BLaER1 (cell line): ENCODE data around the gene HNF1A.
A peak's percentile ranks its signal among the peaks of the same experiment; 100 is the strongest.

Experiments used
- H3K27ac ChIP-seq: shearing (Covaris generic); formaldehyde crosslinking; 2 replicates; pipeline ENCODE4 v1.8.1; 2022
- H3K27me3 ChIP-seq: shearing (Covaris generic); formaldehyde crosslinking; 2 replicates; pipeline ENCODE4 v1.8.1; 2022
- H3K36me3 ChIP-seq: shearing (Covaris generic); formaldehyde crosslinking; 2 replicates; pipeline ENCODE4 v1.8.1; 2022
- H3K4me1 ChIP-seq: shearing (Covaris generic); formaldehyde crosslinking; 2 replicates; pipeline ENCODE4 v1.8.1; 2022
- H3K4me2 ChIP-seq: shearing (Covaris generic); formaldehyde crosslinking; 2 replicates; pipeline ENCODE4 v1.8.1; 2022
- H3K4me3 ChIP-seq: shearing (Covaris generic); formaldehyde crosslinking; 2 replicates; pipeline ENCODE4 v1.8.1; 2022
- H3K9ac ChIP-seq: shearing (Covaris generic); formaldehyde crosslinking; 2 replicates; pipeline ENCODE4 v1.8.1; 2022
- H3K9me3 ChIP-seq: shearing (Covaris generic); formaldehyde crosslinking; 2 replicates; pipeline ENCODE4 v1.8.1; 2022
- H4K20me1 ChIP-seq: shearing (Covaris generic); formaldehyde crosslinking; 2 replicates; pipeline ENCODE4 v1.8.1; 2022
- Cebpa-rat ChIP-seq: shearing (Covaris generic); IDR thresholded peaks from 2 replicates; pipeline ENCODE4 v1.8.1; 2022

The HNF1A gene

DNA sequence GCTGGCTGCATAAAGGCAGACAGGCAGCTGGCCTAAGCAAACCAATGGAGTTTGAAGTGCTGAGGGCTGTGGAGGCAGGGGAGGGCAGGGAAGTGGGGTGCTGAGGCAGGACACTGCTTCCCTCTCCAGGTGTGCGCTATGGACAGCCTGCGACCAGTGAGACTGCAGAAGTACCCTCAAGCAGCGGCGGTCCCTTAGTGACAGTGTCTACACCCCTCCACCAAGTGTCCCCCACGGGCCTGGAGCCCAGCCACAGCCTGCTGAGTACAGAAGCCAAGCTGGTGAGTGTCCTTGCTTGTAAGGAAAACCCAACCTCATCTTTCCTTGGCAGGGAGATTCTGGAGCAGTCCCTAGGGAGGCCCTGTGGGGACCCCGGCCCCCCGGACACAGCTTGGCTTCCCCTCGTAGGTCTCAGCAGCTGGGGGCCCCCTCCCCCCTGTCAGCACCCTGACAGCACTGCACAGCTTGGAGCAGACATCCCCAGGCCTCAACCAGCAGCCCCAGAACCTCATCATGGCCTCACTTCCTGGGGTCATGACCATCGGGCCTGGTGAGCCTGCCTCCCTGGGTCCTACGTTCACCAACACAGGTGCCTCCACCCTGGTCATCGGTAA is 17.9 kb downstream of the HNF1A start:
- Histone ChIP-seq H3K4me1 (peaks cover 28% of the 10 kb centered on the region), H3K27ac (no peak overlapping the region), H4K20me1 (no peaks in the 10 kb centered on the region), H3K4me3 (no peak overlapping the region), H3K4me2 (no peak overlapping the region), H3K9me3 (no peaks in the 10 kb centered on the region), H3K36me3 (peaks cover 6% of the 10 kb centered on the region; the same call in 1 of the 2 replicates), H3K27me3 (no peaks in the 10 kb centered on the region), H3K9ac (no peak overlapping the region)
- TF ChIP-seq Cebpa-rat, result no peak

DNA sequence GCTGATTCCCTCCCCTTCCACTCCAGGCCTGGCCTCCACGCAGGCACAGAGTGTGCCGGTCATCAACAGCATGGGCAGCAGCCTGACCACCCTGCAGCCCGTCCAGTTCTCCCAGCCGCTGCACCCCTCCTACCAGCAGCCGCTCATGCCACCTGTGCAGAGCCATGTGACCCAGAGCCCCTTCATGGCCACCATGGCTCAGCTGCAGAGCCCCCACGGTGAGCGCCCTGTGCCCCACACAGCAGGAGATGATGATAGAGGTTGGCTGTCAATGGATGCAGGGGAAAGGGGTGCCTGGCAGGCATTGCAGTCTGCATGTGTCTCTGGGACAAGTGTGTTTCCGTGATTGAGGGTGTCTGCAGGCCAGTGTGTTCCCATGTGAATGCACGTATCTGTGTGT is 19.1 kb downstream of the HNF1A start:
- Histone ChIP-seq H3K4me3 (no peak overlapping the region), H3K4me1 (peaks cover 35% of the 10 kb centered on the region), H3K4me2 (peak overlapping the region; percentile 32; the same call in 1 of the 2 replicates), H3K9ac (no peak overlapping the region), H3K27me3 (no peaks in the 10 kb centered on the region), H3K36me3 (peaks cover 18% of the 10 kb centered on the region), H3K9me3 (no peaks in the 10 kb centered on the region), H4K20me1 (no peaks in the 10 kb centered on the region), H3K27ac (no peak overlapping the region)
- TF ChIP-seq Cebpa-rat, result no peak

DNA sequence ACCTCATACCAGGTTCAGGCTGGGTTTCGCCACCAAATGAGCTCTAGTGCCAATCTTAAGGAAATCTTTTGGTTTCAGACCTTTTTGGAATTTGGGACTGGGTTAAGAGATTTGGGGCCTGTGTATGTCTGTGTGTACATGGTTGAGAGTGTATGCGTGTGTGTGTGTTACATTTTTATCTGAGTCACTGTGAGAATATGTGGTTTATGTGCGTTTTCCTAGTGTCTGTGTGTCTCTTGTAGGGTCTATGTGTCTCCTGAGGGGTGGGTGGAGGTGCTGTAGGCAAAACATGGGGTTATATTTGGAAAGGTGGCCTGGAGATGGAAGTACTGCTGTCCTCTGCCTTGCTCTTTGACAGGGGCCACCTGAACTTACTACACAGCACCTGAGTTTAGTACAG is 20.1 kb downstream of the HNF1A start:
- peaks cover 35% of the 10 kb centered on the region for H3K4me1 ChIP-seq
- H3K27ac ChIP-seq, result no peak overlapping the region
- H3K27me3 ChIP-seq, result no peaks in the 10 kb centered on the region
- peaks cover 28% of the 10 kb centered on the region for H3K36me3 ChIP-seq
- H3K4me2 ChIP-seq, result peak overlapping the region; percentile 7; the same call in 1 of the 2 replicates
- no peak for TF ChIP-seq Cebpa-rat
- H4K20me1 ChIP-seq, result no peaks in the 10 kb centered on the region
- no peak overlapping the region for H3K4me3 ChIP-seq
- no peaks in the 10 kb centered on the region for H3K9me3 ChIP-seq
- no peak overlapping the region for H3K9ac ChIP-seq

DNA sequence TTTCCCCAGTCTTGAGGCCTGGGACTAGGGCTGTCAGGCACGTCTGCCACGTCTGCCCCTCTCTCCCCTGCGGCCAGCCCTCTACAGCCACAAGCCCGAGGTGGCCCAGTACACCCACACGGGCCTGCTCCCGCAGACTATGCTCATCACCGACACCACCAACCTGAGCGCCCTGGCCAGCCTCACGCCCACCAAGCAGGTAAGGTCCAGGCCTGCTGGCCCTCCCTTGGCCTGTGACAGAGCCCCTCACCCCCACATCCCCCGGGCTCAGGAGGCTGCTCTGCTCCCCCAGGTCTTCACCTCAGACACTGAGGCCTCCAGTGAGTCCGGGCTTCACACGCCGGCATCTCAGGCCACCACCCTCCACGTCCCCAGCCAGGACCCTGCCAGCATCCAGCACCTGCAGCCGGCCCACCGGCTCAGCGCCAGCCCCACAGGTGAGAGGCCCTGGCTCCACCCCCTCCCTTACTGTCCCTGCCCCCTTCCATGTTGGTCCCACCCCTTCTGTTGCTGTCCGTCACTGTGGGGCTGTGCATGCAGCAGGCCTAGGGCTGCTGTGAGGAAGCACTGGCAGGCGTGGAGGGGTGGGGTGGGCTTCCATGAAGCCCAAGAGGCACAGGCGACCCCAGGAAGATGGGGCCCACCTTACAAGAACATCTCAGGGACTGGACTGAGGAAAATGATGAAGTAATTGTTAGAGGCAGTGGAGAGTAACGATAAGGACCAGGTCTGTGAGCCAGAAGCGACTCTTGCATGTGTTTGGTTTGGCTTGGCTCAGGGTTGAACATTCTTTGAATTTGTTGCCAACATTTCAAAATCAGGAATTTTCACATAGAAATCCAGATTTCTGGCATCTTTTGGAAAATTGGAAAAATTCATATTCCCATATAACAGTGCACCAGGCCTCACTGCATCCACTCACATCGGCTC is 21.1 kb downstream of the HNF1A start:
- peaks cover 35% of the 10 kb centered on the region for H3K4me1 ChIP-seq
- no peak overlapping the region for H3K4me2 ChIP-seq
- no peak overlapping the region for H3K9ac ChIP-seq
- H3K36me3 ChIP-seq, result peaks cover 38% of the 10 kb centered on the region
- no peaks in the 10 kb centered on the region for H4K20me1 ChIP-seq
- no peak overlapping the region for H3K27ac ChIP-seq
- H3K27me3 ChIP-seq, result no peaks in the 10 kb centered on the region
- no peak for TF ChIP-seq Cebpa-rat
- H3K9me3 ChIP-seq, result no peaks in the 10 kb centered on the region
- H3K4me3 ChIP-seq, result no peak overlapping the region

DNA sequence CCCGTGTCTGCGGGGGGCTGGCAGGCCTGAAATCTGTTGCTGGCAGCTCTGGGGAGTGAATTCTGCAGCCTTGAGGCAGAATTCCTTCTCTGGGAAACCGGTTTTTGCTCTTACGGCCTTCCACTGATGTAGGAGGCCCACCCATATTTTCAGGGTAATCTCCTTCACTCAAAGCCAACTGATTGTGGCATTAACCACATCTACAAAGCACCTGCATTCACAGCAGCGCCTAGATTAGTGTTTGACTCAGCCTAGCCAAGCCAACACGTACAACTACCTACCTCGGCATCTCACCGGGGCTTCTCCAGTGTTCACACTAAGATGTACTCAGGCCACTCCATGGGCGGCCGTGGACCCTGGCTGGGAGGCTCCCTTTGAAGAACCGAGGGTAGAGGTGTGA is 22.2 kb downstream of the HNF1A start:
- no peak overlapping the region for H3K4me2 ChIP-seq
- H3K4me3 ChIP-seq, result no peak overlapping the region
- H4K20me1 ChIP-seq, result no peaks in the 10 kb centered on the region
- TF ChIP-seq Cebpa-rat, result no peak
- H3K4me1 ChIP-seq, result peaks cover 37% of the 10 kb centered on the region
- H3K9me3 ChIP-seq, result no peaks in the 10 kb centered on the region
- no peaks in the 10 kb centered on the region for H3K27me3 ChIP-seq
- H3K27ac ChIP-seq, result no peak overlapping the region
- peaks cover 47% of the 10 kb centered on the region for H3K36me3 ChIP-seq
- no peak overlapping the region for H3K9ac ChIP-seq

DNA sequence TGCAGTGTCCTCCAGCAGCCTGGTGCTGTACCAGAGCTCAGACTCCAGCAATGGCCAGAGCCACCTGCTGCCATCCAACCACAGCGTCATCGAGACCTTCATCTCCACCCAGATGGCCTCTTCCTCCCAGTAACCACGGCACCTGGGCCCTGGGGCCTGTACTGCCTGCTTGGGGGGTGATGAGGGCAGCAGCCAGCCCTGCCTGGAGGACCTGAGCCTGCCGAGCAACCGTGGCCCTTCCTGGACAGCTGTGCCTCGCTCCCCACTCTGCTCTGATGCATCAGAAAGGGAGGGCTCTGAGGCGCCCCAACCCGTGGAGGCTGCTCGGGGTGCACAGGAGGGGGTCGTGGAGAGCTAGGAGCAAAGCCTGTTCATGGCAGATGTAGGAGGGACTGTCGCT is 22.7 kb downstream of the HNF1A start:
- Histone ChIP-seq H3K27ac (0 out of 2 replicates have a peak overlapping the region, but pooled peaks have one; percentile 8), H4K20me1 (no peaks in the 10 kb centered on the region), H3K9me3 (no peaks in the 10 kb centered on the region), H3K4me2 (peak overlapping the region; percentile 36; the same call in 1 of the 2 replicates), H3K27me3 (no peaks in the 10 kb centered on the region), H3K4me1 (peaks cover 43% of the 10 kb centered on the region), H3K36me3 (peaks cover 52% of the 10 kb centered on the region), H3K4me3 (no peak overlapping the region), H3K9ac (no peak overlapping the region)
- TF ChIP-seq Cebpa-rat, result no peak

DNA sequence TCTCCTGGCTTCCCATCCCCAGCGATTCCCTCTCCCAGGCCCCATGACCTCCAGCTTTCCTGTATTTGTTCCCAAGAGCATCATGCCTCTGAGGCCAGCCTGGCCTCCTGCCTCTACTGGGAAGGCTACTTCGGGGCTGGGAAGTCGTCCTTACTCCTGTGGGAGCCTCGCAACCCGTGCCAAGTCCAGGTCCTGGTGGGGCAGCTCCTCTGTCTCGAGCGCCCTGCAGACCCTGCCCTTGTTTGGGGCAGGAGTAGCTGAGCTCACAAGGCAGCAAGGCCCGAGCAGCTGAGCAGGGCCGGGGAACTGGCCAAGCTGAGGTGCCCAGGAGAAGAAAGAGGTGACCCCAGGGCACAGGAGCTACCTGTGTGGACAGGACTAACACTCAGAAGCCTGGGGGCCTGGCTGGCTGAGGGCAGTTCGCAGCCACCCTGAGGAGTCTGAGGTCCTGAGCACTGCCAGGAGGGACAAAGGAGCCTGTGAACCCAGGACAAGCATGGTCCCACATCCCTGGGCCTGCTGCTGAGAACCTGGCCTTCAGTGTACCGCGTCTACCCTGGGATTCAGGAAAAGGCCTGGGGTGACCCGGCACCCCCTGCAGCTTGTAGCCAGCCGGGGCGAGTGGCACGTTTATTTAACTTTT is 23.6 kb downstream of the HNF1A start:
- Histone ChIP-seq H3K4me2 (no peak overlapping the region), H3K36me3 (peaks cover 61% of the 10 kb centered on the region), H3K4me3 (no peak overlapping the region)

DNA sequence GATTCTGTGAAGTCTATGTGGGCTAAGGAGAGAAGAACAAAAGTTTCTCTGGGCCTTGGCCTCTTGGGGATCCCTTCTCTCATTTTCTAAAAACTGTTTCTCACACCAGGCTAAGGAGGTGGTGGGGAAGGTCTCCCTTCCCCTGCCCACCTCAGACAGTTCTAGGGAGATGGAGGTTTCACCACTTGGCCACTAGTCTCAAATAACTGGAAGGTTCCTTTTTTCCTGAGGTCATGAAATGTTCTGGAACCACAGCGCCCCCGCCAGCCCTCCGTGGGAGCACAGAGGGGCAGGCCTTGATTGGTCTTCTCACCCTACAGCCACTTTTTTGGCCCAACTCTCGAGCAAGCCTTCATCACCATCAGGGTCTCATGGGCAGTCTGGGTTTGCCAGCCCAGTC is 25.3 kb downstream of the HNF1A start:
- TF ChIP-seq Cebpa-rat, result no peak
- Histone ChIP-seq H3K4me1 (peaks cover 49% of the 10 kb centered on the region), H3K4me2 (no peak overlapping the region), H3K27me3 (no peaks in the 10 kb centered on the region), H3K4me3 (no peak overlapping the region), H3K9ac (no peak overlapping the region), H4K20me1 (no peaks in the 10 kb centered on the region), H3K36me3 (peaks cover 67% of the 10 kb centered on the region), H3K27ac (no peak overlapping the region), H3K9me3 (no peaks in the 10 kb centered on the region)

More for the DNA sequence above, 23.6 kb downstream of the HNF1A start:
- Histone ChIP-seq H3K4me1 (peaks cover 50% of the 10 kb centered on the region), H3K27ac (0 out of 2 replicates have a peak overlapping the region, but pooled peaks have one; percentile 9), H3K9ac (no peak overlapping the region), H4K20me1 (no peaks in the 10 kb centered on the region), H3K27me3 (no peaks in the 10 kb centered on the region), H3K9me3 (no peaks in the 10 kb centered on the region)
- no peak for TF ChIP-seq Cebpa-rat

DNA sequence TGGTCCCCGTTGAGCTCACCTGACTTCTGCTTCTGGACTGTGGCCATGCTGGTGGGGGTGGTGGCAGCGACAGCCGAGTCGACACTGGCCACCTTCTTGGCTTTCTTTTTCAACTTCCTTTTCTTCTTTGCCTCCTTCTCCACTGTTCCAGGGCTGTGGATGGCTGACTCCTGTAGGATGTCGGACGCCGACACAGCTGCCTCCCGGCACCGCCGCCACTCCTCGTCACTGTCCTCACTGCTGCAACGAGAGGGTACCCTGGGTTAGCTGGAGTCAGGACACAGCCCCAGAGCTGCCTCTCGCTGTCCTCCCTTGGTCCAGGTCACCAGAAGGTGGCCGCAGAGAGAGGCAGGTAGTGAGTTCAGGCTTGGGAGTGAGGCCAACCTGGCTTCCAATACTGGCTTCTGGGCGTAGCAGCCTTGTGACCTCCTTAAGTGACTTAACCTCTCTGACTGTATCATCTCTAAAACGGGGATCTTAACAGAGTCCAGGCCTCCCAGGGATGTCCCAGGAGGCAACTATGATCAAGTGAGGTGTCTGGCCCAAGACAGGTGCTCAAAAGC is 26.0 kb downstream of the HNF1A start:
- Histone ChIP-seq H3K36me3 (peaks cover 74% of the 10 kb centered on the region), H3K9me3 (no peaks in the 10 kb centered on the region), H3K4me3 (no peak overlapping the region), H3K4me2 (no peak overlapping the region), H3K4me1 (peaks cover 45% of the 10 kb centered on the region), H3K27ac (no peak overlapping the region), H3K9ac (no peak overlapping the region), H4K20me1 (no peaks in the 10 kb centered on the region), H3K27me3 (no peaks in the 10 kb centered on the region)
- TF ChIP-seq Cebpa-rat, result no peak
